GM12878 (cell line): ENCODE results near the gene GATA2. TPM values are rescaled to one million over a fixed set of nuclear protein-coding genes. Genes with fewer than 3 reads are reported as not detected.

Source experiments
- POU2F2 ChIP-seq: IDR thresholded peaks from 3 replicates; pipeline ENCODE4 v1.6.1; 2011; ENCODE audit warnings: low read depth, mild to moderate bottlenecking, low read length, borderline replicate concordance
- PRDM15 ChIP-seq: fragments of 450-650 bp; formaldehyde crosslinking; IDR thresholded peaks from 2 replicates; pipeline ENCODE4 v1.4.0; 2020; ENCODE audit warnings: mild to moderate bottlenecking, moderate library complexity
- TAF1 ChIP-seq: IDR thresholded peaks from 2 replicates; pipeline ENCODE4 v1.6.1; 2011; ENCODE audit warnings: mild to moderate bottlenecking, low read depth, low read length, borderline replicate concordance
- polyA plus RNA-seq, 11 experiments: library from polyadenylated mRNA; depleted of rRNA in 4 of 11; unstranded in 6 of 11; stranded (reverse) in 5 of 11; fragments of >200 nt; fragmentation: Nextera tagmentation in 4 of 11; fragmentation: Illumina TruSeq in 1 of 11; extraction: Ambion mirVana in 4 of 11; extraction: Trizol in 1 of 11; gene quantifications; 1 replicate in 1 of 11; 2 replicates in 10 of 11; pipeline versions ENCODE4 v1.2.1 to v1.2.3, GENCODE V29; 2011 to 2016; ENCODE audit warnings: inconsistent platforms in 2 of 11, missing spikeins in 2 of 11, low read depth in 1 of 11
- total RNA-seq, 4 experiments: library from RNA; depleted of rRNA in 3 of 4; stranded (reverse); fragments of >200 nt in 3 of 4; fragmentation: Illumina TruSeq in 1 of 4; extraction: Trizol in 1 of 4; gene quantifications; 2 replicates each; pipeline versions ENCODE4 v1.2.1 to v1.2.3, GENCODE V29; 2013 to 2021
- TF ChIP-seq, protein P1 (sequence below), 3 experiments: IDR thresholded peaks in 2 of 3; conservative IDR thresholded peaks in 1 of 3; 2 replicates each; pipeline ENCODE4 v1.5.1; 2011; ENCODE audit warnings: low read depth in 3 of 3, low read length in 3 of 3, mild to moderate bottlenecking in 3 of 3, control low read depth in 2 of 3, moderate library complexity in 2 of 3, inconsistent platforms in 1 of 3, mixed read lengths in 1 of 3; ENCODE audit not compliant: control insufficient read depth in 2 of 3, insufficient read depth in 1 of 3; ENCODE audit errors: extremely low read depth in 1 of 3
- TF ChIP-seq, protein P2 (sequence below): fragments of 450-650 bp; IDR thresholded peaks from 2 replicates; pipeline ENCODE4 v1.6.1; 2016; ENCODE audit warnings: mild to moderate bottlenecking, moderate library complexity, borderline replicate concordance

Gene GATA2
- total and polyA plus RNA-seq, 10 of the 15 experiments (the other 5 are each of a cell fraction or from before 2014, with no cell fraction given), result 0.56 TPM; not detected in 9

GRCh38 chr3:128488636-128488990, 4.4 kb downstream of the GATA2 start (continued):
- TF ChIP-seq PRDM15 (CRISPR knock-in tag), result no peak
- no peak for TF ChIP-seq TAF1
- no peak for TF ChIP-seq POU2F2
- TF ChIP-seq, protein P1, sequence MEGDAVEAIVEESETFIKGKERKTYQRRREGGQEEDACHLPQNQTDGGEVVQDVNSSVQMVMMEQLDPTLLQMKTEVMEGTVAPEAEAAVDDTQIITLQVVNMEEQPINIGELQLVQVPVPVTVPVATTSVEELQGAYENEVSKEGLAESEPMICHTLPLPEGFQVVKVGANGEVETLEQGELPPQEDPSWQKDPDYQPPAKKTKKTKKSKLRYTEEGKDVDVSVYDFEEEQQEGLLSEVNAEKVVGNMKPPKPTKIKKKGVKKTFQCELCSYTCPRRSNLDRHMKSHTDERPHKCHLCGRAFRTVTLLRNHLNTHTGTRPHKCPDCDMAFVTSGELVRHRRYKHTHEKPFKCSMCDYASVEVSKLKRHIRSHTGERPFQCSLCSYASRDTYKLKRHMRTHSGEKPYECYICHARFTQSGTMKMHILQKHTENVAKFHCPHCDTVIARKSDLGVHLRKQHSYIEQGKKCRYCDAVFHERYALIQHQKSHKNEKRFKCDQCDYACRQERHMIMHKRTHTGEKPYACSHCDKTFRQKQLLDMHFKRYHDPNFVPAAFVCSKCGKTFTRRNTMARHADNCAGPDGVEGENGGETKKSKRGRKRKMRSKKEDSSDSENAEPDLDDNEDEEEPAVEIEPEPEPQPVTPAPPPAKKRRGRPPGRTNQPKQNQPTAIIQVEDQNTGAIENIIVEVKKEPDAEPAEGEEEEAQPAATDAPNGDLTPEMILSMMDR (IDR thresholded peaks at IDR 0.05 in 2 of 3, conservative IDR thresholded peaks at IDR 0.05 in 1 of 3; ENCODE audit: control insufficient read depth in 2 of 3, extremely low read depth in 1 of 3, insufficient read depth in 1 of 3, low read depth in 3 of 3, low read length in 3 of 3), result no peak
- TF ChIP-seq, protein P2, sequence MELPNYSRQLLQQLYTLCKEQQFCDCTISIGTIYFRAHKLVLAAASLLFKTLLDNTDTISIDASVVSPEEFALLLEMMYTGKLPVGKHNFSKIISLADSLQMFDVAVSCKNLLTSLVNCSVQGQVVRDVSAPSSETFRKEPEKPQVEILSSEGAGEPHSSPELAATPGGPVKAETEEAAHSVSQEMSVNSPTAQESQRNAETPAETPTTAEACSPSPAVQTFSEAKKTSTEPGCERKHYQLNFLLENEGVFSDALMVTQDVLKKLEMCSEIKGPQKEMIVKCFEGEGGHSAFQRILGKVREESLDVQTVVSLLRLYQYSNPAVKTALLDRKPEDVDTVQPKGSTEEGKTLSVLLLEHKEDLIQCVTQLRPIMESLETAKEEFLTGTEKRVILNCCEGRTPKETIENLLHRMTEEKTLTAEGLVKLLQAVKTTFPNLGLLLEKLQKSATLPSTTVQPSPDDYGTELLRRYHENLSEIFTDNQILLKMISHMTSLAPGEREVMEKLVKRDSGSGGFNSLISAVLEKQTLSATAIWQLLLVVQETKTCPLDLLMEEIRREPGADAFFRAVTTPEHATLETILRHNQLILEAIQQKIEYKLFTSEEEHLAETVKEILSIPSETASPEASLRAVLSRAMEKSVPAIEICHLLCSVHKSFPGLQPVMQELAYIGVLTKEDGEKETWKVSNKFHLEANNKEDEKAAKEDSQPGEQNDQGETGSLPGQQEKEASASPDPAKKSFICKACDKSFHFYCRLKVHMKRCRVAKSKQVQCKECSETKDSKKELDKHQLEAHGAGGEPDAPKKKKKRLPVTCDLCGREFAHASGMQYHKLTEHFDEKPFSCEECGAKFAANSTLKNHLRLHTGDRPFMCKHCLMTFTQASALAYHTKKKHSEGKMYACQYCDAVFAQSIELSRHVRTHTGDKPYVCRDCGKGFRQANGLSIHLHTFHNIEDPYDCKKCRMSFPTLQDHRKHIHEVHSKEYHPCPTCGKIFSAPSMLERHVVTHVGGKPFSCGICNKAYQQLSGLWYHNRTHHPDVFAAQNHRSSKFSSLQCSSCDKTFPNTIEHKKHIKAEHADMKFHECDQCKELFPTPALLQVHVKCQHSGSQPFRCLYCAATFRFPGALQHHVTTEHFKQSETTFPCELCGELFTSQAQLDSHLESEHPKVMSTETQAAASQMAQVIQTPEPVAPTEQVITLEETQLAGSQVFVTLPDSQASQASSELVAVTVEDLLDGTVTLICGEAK, result no peak
